ENCODE data around the gene NDUFA7. TPM values are rescaled to one million over a fixed set of nuclear protein-coding genes. Genes with fewer than 3 reads are reported as not detected.
A peak's percentile ranks its signal among the peaks of the same experiment; 100 is the strongest.

Gene NDUFA7
- total RNA-seq (2014; rRNA removed; shearing (Covaris generic)), result 103 and 117 TPM in 2 replicates

DNA sequence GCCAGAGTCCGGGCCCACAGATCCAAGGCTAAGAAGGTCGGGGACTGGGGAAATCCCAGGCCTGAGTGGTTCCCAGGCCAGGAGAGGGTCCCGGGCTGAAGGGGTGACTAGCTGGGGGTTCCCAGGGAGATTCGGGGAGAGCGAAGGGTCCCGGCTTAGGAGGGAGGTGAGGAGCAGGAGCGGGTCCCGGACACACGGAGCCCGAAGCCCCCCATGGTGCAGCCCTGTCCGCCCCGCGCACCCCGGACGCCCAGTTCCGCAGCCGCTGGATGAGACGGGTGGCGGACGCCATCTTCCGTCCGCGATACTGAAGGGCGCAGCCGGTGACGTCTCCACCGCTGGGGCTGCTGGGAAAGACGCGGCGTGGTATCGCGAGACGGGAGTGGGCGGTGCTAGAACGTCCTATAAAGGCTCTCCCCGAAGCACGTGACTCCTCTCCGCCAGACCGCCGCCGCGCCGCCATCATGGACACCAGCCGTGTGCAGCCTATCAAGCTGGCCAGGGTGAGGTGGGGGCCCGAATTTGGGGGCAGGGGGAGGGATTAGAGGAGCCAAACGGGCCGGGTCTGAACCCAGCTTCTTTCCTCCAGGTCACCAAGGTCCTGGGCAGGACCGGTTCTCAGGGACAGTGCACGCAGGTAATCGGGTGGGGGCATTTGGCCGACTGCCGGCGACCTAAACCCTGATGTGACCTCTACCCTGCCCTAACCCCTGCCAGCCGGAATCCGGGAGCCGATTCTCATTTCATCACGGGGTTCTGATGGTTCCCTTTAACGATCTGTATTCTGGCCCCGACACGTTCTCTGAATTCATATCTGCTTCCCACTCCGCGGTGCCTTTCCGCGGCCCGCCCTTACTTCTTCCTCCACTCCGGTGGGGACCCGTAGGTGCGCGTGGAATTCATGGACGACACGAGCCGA is at the start of gene NDUFA7, which contains the start of gene RPS28:
TSS of gene NDUFA7 (minus strand) at position 309 of the 919 bp plus-strand sequence. CDS start at position 292, 17 bp downstream.
TSS of gene RPS28 (plus strand) at position 430 of the 919 bp plus-strand sequence. CDS start at position 465, 35 bp downstream.
- H3K4me3 ChIP-seq (ENCODE audit: insufficient read depth, low read depth, low read length), result peak within 1 kb of the TSS; percentile 97
- no peaks in the 10 kb centered on the region for H3K27me3 ChIP-seq (ENCODE audit: control insufficient read depth, insufficient read depth, low read length)
- DNase-seq, result peak; percentile 97
- H3K36me3 ChIP-seq (replicated peaks; ENCODE audit: control insufficient read depth, insufficient read depth, low read length), result peaks cover 14% of the 10 kb centered on the region

DNA sequence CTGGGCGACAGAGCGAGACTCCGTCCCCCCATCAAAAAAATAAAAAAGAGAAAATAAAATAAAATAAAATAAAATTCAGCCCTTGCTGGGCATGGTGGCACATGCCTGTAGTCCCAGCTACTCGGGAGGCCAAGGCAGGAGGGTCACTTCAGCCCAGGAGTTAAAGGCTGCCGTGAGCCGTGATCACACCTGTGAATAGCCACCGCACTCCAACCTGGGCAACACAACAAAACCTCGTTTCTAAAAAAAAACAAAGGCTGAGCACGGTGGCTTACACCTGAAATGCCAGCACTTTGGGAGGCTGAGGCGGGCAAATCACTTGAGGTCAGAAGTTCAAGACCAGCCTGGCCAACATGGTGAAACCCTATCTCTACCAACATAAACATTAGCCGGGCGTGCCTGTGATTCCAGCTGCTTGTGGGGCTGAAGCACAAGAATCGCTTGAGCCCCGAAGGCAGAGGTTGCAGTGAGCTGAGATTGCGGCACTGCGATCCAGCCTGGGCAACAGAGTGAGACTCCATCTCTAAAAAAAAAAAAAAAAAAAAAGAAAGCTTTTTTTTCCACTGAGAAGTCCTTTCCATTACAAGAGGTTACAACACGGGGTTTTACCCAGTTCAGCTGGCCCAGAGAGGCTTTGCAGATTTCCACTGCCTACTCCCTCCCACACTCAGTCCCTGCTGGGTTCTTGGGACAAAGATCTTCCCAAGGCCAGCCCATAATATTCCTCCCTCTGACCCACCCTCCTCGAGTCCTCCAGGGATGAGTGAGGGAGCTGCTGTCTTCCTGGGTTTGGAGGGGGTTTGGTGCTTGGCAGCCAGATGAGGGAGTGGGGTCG is 49.2 kb upstream of the NDUFA7 start:
- H3K36me3 ChIP-seq (replicated peaks; ENCODE audit: control insufficient read depth, insufficient read depth, low read length), result peaks cover 4% of the 10 kb centered on the region; the same call in 1 of the 2 replicates
- 0 out of 2 replicates have a peak, but pooled peaks cover 3% of the 10 kb centered on the region for H3K27me3 ChIP-seq (ENCODE audit: control insufficient read depth, insufficient read depth, low read length)
- no peak overlapping the region for H3K4me3 ChIP-seq (ENCODE audit: insufficient read depth, low read depth, low read length)
- peak; percentile 39 for DNase-seq

DNA sequence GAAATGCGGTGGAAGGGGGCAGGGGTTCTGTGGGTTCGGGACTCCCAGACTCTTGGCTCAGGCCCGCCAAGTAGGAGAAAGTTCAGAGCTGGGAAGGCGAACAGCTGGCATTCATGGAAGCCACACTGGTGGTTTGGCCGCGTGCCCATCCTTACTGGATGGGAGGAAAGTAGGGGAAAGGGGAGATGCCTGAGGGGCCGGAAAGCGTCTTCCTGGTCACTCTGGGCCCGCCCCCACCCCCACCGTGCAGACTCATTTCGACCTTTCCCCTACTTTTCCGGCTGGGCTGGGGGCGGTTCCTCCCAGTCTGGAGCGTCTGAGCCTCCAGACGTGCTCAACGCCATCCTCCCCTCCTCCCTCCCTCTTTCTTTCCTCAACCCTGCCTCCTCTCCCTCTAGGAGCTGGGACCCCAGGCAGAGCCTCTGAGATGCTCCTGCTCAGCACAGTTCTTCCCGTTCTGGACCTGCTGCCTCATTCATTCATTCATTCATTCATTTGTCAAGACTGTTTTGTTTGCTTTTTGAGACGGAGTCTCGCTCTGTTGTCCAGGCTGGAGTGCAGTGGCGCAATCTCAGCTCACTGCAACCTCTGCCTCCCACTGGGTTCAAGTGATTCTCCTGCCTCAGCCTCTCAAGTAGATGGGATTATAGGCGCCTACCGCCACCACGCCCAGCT is 46.3 kb upstream of the NDUFA7 start:
- peak overlapping the region; percentile 20; the same call in 1 of the 2 replicates for H3K4me3 ChIP-seq (ENCODE audit: insufficient read depth, low read depth, low read length)
- H3K36me3 ChIP-seq (replicated peaks; ENCODE audit: control insufficient read depth, insufficient read depth, low read length), result peaks cover 4% of the 10 kb centered on the region; the same call in 1 of the 2 replicates
- peaks cover 9% of the 10 kb centered on the region for H3K27me3 ChIP-seq (ENCODE audit: control insufficient read depth, insufficient read depth, low read length)
- peak; percentile 92 for DNase-seq

DNA sequence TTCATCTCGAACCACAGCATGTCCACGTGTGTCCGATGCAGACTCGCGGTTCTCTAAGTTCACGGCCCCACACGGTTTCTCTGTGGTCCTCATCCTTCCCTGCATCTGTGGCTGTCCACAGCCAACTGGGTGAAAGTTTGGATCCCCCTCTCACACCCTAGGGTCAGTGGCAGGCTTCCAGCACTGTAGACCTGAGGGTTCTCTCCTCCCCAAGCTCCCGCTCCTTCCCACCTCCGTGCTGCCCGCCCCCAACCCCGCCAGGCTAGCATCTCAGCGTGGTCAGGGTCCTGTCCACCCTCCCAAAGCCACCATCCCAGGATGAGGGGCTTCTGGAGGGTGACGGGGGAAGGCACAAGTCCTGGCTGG is 45.8 kb upstream of the NDUFA7 start:
- H3K27me3 ChIP-seq (ENCODE audit: control insufficient read depth, insufficient read depth, low read length), result peaks cover 9% of the 10 kb centered on the region
- H3K36me3 ChIP-seq (replicated peaks; ENCODE audit: control insufficient read depth, insufficient read depth, low read length), result peaks cover 4% of the 10 kb centered on the region; the same call in 1 of the 2 replicates
- DNase-seq, result peak; percentile 72
- H3K4me3 ChIP-seq (ENCODE audit: insufficient read depth, low read depth, low read length), result peak overlapping the region; percentile 20; the same call in 1 of the 2 replicates

DNA sequence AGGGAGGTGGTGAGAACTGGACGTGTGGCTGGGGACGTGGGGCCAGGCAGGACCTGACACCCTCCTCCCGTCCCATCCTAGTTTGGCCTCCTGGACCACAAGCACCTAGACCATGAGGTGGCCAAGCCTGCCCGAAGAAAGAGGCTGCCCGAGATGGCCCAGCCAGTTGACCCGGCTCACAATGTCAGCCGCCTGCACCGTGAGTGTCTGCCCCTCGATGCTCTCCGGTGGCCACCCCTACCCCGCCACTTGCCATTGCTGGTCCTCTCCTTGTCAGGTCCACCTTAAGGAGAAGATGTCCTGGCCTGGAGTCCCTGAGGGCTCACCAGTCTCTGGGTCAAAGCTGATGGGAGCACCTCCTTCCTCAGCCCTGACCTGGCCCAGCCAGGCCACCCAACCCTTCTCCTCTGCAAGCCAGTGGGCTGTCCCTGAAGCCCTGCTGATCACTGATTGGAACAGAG is 45.0 kb upstream of the NDUFA7 start:
- Histone ChIP-seq H3K36me3 (replicated peaks; ENCODE audit: control insufficient read depth, insufficient read depth, low read length) (peaks cover 4% of the 10 kb centered on the region; the same call in 1 of the 2 replicates), H3K4me3 (ENCODE audit: insufficient read depth, low read depth, low read length) (no peak overlapping the region), H3K27me3 (ENCODE audit: control insufficient read depth, insufficient read depth, low read length) (peaks cover 9% of the 10 kb centered on the region)
- peak; percentile 37 for DNase-seq

DNA sequence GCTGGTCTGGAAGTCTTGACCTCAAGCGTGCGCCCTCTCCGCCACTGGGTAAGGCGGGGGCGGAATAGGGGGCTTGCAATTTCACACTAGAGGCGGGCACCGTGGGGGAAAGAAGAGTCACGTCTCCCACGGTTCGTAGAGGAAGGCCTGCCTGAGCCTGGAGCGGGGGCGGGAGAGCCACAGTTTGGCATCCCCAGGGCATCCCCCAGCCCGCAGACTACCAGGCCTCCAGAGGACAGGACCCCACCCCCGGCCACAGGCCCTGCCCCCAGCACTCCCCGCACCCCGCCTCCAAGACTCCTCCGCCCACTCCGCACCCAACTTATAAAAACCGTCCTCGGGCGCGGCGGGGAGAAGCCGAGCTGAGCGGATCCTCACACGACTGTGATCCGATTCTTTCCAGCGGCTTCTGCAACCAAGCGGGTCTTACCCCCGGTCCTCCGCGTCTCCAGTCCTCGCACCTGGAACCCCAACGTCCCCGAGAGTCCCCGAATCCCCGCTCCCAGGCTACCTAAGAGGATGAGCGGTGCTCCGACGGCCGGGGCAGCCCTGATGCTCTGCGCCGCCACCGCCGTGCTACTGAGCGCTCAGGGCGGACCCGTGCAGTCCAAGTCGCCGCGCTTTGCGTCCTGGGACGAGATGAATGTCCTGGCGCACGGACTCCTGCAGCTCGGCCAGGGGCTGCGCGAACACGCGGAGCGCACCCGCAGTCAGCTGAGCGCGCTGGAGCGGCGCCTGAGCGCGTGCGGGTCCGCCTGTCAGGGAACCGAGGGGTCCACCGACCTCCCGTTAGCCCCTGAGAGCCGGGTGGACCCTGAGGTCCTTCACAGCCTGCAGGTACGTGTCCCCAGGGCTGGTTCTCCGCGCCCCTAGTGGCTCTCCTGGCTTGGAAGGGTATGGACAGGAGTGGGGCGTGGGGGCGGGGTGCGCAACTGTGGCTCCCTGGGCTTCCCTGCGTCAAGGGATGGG is 42.9 kb upstream of the NDUFA7 start, which contains the start of gene ANGPTL4:
TSS of gene ANGPTL4 (plus strand) at position 353 of the 969 bp plus-strand sequence. CDS start at position 520, 167 bp downstream.
- peak; percentile 97 for DNase-seq
- Histone ChIP-seq H3K27me3 (ENCODE audit: control insufficient read depth, insufficient read depth, low read length) (peaks cover 9% of the 10 kb centered on the region), H3K36me3 (replicated peaks; ENCODE audit: control insufficient read depth, insufficient read depth, low read length) (peaks cover 3% of the 10 kb centered on the region; the same call in 1 of the 2 replicates), H3K4me3 (ENCODE audit: insufficient read depth, low read depth, low read length) (peak within 1 kb of the TSS; percentile 70)

DNA sequence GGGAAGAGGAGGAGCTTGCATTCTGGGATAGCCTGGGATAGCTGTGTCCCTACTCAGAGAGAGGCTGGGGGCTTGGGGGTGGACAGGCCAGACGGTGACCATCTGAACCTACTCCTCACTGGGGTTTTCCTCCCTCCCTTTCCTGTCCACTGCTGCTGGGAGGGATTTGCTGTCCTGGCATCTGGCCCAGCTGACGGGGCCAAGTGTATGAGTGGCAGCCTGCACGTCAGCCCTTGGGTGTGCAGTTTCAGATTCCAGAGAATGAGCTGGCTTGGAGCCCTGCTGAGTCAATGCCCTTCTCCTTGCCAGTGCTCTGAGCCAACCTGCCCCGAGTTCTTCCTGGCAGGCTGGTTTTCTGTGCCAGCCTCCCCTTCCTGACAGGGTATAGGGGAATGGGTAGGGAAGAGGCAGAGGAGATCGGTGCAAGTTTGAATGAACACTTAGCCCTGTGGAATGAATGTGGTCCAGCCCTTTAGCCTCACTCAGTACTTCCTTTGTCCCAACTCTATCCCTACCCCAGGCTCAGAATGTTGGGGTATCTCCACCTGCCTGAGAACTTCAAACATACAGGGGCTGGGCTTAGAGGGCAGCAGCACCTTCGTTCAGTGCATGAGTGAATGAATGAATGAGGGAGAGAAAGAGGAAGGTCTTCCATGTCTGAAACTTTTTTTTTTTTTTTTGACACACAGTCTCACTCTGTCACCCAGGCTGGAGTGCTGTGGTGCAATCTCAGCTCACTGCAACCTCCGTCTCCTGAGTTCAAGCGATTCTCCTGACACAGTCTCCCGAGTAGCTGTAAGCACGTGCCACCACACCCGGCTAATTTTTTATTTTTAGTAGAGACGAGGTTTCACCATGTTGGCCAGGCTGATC is 41.0 kb upstream of the NDUFA7 start:
- no peaks in the 10 kb centered on the region for H3K36me3 ChIP-seq (replicated peaks; ENCODE audit: control insufficient read depth, insufficient read depth, low read length)
- DNase-seq, result no peak
- no peak overlapping the region for H3K4me3 ChIP-seq (ENCODE audit: insufficient read depth, low read depth, low read length)
- H3K27me3 ChIP-seq (ENCODE audit: control insufficient read depth, insufficient read depth, low read length), result peaks cover 9% of the 10 kb centered on the region

DNA sequence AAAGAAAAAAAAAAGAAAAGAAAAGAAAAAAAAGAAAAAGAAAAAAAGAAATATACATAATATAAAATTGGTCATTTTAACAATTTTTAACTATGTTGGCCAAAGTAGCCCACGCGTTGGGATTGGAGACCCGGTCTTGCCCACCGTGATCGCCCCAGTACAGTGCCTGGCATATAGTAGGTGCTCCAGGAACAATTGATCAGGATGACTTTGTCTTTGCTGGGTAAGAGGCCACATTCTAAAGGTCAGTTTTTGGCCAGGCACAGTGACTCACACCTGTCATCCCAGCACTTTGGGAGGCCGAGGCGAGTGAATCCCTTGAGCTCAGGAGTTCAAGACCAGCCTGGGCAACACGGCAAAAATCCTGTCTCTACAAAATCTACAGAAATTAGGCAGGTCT is 39.0 kb upstream of the NDUFA7 start:
- H3K36me3 ChIP-seq (replicated peaks; ENCODE audit: control insufficient read depth, insufficient read depth, low read length), result no peaks in the 10 kb centered on the region
- DNase-seq, result no peak
- peaks cover 6% of the 10 kb centered on the region for H3K27me3 ChIP-seq (ENCODE audit: control insufficient read depth, insufficient read depth, low read length)
- no peak overlapping the region for H3K4me3 ChIP-seq (ENCODE audit: insufficient read depth, low read depth, low read length)

DNA sequence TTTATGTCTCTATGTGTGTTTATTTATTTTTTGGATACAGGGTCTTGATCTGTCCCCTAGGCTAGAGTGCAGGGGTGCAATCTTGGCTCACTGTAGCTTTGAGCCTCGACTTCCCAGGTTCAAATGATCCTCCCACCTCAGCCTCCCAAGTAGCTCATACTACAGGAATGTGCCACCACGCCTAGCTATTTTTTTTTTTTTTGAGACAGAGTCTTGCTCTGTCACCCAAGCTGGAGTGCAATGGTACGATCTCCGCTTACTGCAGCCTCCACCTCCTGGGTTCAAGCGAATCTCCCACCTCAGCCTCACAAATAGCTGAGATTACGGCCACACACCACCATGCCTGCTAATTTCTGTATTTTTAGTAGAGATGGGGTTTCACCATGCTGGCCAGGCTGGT is 37.8 kb upstream of the NDUFA7 start:
- no peak for DNase-seq
- Histone ChIP-seq H3K4me3 (ENCODE audit: insufficient read depth, low read depth, low read length) (no peak overlapping the region), H3K27me3 (ENCODE audit: control insufficient read depth, insufficient read depth, low read length) (peaks cover 1% of the 10 kb centered on the region), H3K36me3 (replicated peaks; ENCODE audit: control insufficient read depth, insufficient read depth, low read length) (no peaks in the 10 kb centered on the region)

DNA sequence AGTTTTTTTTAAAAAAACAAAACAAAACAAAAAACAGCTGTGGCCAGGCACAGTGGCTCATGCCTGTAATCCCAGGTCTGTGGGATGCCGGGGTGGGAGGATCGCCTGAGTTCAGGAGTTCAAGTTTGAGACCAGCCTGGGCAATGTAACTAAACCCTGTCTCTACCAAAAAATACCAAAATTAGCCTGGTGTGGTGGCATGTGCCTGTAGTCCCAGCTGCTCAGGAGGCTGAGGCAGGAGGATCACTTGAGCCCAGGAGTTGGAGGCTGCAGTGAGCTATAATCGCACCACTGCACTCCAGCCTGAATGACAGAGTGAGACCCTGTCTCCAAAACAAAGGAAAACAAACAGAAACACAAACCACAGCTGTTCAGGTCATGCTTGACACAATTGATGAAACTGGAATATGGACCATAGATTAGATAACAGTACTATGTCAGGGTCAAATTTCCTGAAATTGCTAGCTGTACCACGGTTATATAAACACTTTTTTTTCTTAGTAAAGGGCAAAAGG is 35.9 kb upstream of the NDUFA7 start:
- no peak for DNase-seq
- Histone ChIP-seq H3K36me3 (replicated peaks; ENCODE audit: control insufficient read depth, insufficient read depth, low read length) (no peaks in the 10 kb centered on the region), H3K27me3 (ENCODE audit: control insufficient read depth, insufficient read depth, low read length) (no peaks in the 10 kb centered on the region; the same call in none of the 2 replicates), H3K4me3 (ENCODE audit: insufficient read depth, low read depth, low read length) (no peak overlapping the region)

DNA sequence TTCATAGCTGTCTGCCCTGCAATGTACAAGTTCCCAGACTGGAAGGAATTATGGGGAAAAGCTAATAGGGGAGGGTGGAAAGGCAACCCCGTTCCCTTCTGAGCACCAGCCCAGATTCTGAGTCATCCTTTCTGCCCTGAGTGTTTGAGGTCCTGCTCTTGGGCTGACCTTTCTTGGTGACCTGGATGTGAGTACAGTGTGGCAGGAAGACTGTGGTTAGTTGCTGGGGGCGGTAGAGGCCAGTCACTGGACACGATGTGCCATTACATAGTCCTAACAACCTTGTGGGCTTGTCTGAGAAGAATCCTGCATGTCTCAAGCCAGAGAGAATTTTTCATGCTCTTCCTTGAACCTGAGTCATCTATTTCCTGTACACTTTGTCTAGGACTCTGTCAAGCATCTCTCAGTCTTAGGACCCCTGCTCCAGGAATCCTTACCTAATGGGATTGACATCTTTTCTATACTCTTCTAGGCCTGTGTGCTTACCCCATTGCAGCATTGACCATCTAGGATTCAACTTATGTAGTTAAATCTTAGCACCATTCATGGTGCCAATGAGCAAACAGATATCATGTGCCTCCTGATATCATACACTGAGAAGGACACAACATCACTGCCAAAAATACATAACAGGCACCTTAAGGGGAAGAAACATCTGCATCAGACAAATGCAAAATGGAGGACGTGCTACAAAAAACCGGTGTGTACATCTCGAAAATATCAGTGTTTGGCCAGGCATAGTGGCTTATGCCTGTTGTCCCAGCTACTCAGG is 34.6 kb upstream of the NDUFA7 start:
- Histone ChIP-seq H3K27me3 (ENCODE audit: control insufficient read depth, insufficient read depth, low read length) (no peaks in the 10 kb centered on the region; the same call in 1 of the 2 replicates), H3K4me3 (ENCODE audit: insufficient read depth, low read depth, low read length) (no peak overlapping the region), H3K36me3 (replicated peaks; ENCODE audit: control insufficient read depth, insufficient read depth, low read length) (no peaks in the 10 kb centered on the region)
- no peak for DNase-seq
